Skeletal muscle tissue (tissue), 4 donors: ENCODE data around the gene PPARA. TPM values are rescaled to one million over a fixed set of nuclear protein-coding genes. Genes with fewer than 3 reads are reported as not detected.

Experiments
- H3K27ac ChIP-seq: one replicate; pipeline ENCODE4 v1.7.0; 2013; ENCODE audit warnings: mild to moderate bottlenecking, low read depth, low read length, inconsistent platforms
- H3K27me3 ChIP-seq, 3 donors: one replicate each; pipeline ENCODE4 v1.7.0; 2013; ENCODE audit warnings: low read length in 3 of 3; ENCODE audit not compliant: control insufficient read depth in 3 of 3, insufficient read depth in 3 of 3
- H3K36me3 ChIP-seq, 3 donors: one replicate each; pipeline ENCODE4 v1.7.0; 2013; ENCODE audit warnings: low read length in 3 of 3; ENCODE audit not compliant: control insufficient read depth in 3 of 3, insufficient read depth in 3 of 3
- H3K4me1 ChIP-seq, 3 donors: one replicate each; pipeline ENCODE4 v1.7.0; 2013; ENCODE audit warnings: low read length in 3 of 3, mild to moderate bottlenecking in 3 of 3; ENCODE audit not compliant: control insufficient read depth in 3 of 3, insufficient read depth in 3 of 3
- H3K4me3 ChIP-seq, 3 donors: one replicate each; pipeline ENCODE4 v1.7.0; 2013; ENCODE audit warnings: low read length in 3 of 3
- H3K9ac ChIP-seq, 3 donors: one replicate each; pipeline ENCODE4 v1.7.0; 2013; ENCODE audit warnings: low read length in 3 of 3, mild to moderate bottlenecking in 3 of 3, moderate library complexity in 2 of 3, low read depth in 1 of 3
- H3K9me3 ChIP-seq, 3 donors: one replicate each; pipeline ENCODE4 v1.7.0; 2013; ENCODE audit warnings: low read length in 3 of 3; ENCODE audit not compliant: control insufficient read depth in 3 of 3
- total RNA-seq: library from RNA; depleted of rRNA; stranded (reverse); fragments of >200 nt; gene quantifications from one replicate; pipeline ENCODE4 v1.2.3, GENCODE V29; 2014
- donor health status: Osteomylitis.

Gene PPARA
- total RNA-seq, 1 donor from 2014 or later = 18.8 TPM

DNA sequence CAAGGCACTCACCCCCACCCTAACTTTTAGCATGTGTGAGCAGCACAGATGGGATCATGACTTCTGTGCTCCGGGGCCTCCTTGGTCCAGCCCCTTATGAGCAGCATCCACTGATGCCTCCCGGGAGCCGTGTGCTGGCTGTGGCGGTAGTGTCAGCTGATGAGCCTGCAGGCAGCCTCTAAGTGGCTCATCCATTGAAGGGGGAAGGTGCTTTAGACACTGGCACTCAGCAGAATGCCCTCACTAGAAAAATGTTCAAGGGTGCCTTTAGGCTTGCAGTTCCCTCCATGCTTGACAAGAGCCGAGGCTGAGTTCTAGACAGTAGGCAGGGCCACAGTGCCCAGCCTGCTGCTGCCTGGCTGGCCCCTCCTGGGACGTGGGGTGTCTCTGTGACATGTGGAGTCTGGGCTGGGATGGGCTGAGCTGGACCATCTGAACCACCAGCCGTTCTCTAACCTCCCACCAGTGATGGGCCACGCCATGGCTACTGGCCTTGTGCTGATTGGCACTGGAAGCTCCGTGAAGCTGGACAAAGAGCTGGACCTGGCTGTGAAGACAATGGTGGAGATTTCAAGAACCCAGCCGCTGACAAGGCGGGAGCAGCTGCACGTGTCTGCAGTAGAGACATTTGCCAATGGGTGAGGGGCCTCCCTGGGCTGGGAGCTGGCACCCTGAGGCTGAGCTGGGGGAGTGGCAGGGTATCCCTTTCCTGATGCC is 123.3 kb downstream of the PPARA start:
- H3K27me3 ChIP-seq = no peaks in the 10 kb centered on the region
- no peak overlapping the region for H3K27ac ChIP-seq
- peaks cover 4 to 14% (median 13%) of the 10 kb centered on the region in 3 donors for H3K4me1 ChIP-seq
- no peaks in the 10 kb centered on the region for H3K9me3 ChIP-seq
- no peak overlapping the region for H3K4me3 ChIP-seq
- peak overlapping the region in 1 of 3 donors; percentile 25 for H3K9ac ChIP-seq
- peaks cover 56 to 59% (median 56%) of the 10 kb centered on the region in 3 donors for H3K36me3 ChIP-seq

DNA sequence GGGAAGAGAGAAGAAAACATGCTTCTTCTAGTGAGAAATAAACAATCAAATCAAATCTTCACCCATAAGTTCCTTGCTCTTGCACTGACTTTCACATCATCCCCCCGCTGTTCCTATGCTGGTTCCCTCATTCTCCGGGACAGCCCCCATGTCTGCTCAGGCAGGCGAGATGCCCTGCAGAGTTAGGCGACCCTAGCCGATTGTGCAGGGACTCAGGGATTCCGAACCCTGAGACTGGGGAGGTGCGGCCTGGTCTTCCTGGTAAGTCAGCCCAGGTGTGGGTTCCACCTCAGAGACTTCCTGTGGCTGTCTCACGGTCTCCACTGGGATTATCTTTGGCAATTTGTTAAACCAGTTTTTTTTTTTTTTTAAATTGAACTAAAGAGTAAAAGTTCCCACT is 124.1 kb downstream of the PPARA start:
- Histone ChIP-seq H3K27ac (no peak overlapping the region), H3K4me3 (no peak overlapping the region), H3K9me3 (no peaks in the 10 kb centered on the region), H3K4me1 (peaks cover 7 to 15% (median 13%) of the 10 kb centered on the region in 3 donors), H3K27me3 (no peaks in the 10 kb centered on the region), H3K36me3 (peaks cover 61 to 67% (median 63%) of the 10 kb centered on the region in 3 donors), H3K9ac (no peak overlapping the region)

DNA sequence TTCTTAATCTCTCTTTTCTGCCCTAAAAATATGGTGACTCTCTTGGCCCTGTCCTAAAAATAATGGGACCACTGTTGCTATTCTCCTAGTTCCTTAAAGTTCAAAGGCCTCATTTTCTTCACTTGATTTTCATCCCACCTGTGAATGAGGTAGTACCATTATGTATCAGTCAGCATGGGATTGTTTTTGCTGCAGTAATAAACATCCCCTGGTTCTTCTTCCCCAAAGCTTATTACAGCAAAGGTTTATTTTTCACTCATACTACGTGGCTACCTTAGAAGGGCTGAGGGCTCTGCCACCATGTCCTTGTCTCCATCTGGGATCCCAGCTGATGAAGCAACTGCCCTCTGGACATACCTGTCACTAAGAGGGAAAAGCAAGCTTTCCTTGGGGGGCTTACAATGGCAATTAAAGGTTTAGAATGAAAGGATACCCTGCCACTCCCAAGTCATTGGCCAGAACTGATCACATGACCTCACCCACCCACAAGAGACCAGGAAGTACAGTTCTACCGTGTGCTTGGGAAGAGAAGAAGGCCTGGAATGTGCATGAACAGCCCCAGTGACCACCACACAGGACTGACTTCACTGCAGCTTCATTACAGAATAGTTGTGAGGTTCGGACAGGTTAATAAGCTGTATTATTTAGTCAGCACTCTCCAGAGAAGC is 125.3 kb downstream of the PPARA start:
- peaks cover 66 to 74% (median 72%) of the 10 kb centered on the region in 3 donors for H3K36me3 ChIP-seq
- no peak overlapping the region for H3K9ac ChIP-seq
- H3K4me3 ChIP-seq = no peak overlapping the region
- H3K27me3 ChIP-seq = no peaks in the 10 kb centered on the region
- H3K27ac ChIP-seq = no peak overlapping the region
- H3K4me1 ChIP-seq = peaks cover 15 to 23% (median 22%) of the 10 kb centered on the region in 3 donors
- no peaks in the 10 kb centered on the region for H3K9me3 ChIP-seq

DNA sequence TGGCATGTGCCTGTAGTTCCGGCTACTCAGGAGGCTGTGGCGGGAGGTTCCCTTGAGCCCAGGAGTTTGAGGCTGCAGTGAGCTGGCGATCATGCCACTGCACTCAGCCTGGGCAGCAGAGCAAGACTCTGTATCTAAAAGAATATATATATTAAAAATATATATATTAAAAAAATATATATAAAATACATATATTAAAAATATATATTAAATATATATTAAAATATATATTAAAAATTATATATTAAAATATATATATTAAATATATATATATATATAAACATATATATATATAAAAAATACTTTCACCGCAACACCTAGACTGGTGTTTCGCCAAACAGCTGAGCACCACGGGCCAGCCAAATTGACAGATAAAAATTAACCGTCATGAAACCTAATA is 126.2 kb downstream of the PPARA start:
- peaks cover 16 to 32% (median 24%) of the 10 kb centered on the region in 3 donors for H3K4me1 ChIP-seq
- H3K27me3 ChIP-seq = no peaks in the 10 kb centered on the region
- peaks cover 70 to 82% (median 75%) of the 10 kb centered on the region in 3 donors for H3K36me3 ChIP-seq
- no peaks in the 10 kb centered on the region for H3K9me3 ChIP-seq
- H3K9ac ChIP-seq = no peak overlapping the region
- H3K4me3 ChIP-seq = no peak overlapping the region
- H3K27ac ChIP-seq = no peak overlapping the region

DNA sequence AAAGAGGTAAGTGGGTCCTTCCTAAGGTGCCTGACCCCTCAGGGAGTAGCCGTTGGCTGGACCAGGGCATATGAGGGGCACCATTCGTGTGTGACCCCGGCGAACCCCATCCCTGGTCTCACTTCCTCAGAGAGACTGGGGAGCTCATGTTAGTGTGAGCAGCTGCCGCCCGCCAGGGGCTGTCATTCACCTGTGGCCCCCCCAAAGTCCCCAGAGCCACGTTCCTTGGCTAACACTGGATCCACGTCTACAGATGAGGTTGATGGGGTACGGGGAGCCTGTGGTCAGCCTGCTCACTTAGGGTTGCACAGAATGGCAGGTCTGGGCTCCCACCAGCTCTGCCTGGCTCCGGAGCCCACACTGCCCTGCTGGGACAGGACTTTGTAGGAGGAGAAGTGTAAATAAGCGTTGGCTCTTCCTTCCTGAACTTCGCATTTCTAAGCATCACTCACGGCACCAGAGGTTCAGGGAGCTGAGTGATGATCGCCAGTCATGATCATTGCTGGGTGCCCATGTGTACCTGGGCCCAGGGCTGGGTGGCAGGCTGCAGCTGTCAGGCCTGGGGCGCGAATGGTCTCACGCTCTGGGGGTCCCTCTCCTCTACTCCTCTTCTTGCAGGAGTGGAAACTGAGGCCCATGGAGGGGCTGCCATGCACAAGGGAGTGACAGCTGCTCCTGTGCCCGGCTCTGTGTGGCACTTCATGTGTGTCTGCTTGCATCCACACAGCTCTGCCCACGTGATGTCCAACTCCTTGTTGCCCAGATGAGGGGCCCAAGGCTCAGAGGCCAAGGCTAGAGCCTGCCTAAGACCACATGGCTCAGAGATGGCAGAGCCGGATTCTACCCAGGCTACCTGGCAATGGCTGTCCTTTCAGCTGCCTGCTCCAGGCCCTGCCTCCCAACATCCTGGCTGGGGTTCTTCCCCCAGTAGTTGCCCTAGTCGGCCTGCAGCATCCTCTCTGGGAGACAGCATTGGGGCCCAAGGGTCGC is 128.6 kb downstream of the PPARA start:
- H3K4me1 ChIP-seq = peaks cover 16 to 32% (median 24%) of the 10 kb centered on the region in 3 donors

DNA sequence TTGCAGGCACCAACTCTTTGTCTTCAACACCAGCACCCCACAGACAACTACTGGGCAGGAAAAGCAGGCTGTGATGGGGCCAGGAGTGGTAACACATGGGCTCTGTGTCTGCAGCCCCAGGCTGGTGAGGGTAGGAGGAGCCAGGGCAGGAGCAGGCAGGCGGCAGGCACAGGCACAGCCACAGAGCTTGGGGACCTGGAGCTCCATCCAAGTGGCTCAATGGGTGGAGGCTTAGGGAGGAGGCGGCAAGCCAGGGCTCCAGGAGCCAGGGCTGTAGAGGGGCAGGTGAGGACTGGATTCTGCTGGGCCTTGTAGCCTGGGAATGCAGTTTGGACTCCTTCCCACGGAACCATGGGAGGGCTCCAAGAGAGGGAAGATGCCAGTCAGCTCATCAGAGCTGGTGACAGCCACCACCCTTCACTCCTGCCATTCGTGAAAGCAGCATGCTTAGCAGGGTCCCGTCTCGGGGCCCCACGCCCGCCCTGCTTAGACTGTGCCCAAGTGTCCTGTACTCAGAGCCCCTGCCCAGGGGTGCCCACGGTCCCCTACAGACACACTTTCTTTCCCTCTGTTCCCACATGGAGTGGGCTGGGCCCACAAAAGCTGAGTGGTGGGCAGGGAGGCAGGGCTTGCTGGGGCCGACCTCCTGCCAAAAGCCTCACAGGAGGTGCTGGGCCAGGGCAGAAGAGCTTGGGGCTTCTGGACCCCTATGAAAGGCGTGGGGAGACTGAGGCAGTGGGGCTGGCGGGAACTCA is 129.9 kb downstream of the PPARA start:
- H3K36me3 ChIP-seq = peaks cover 71 to 83% (median 75%) of the 10 kb centered on the region in 3 donors
- no peaks in the 10 kb centered on the region for H3K9me3 ChIP-seq
- no peaks in the 10 kb centered on the region for H3K27me3 ChIP-seq
- peak overlapping the region; percentile 89 for H3K27ac ChIP-seq
- peak overlapping the region in 2 of 3 donors; percentile 51 to 81 for H3K9ac ChIP-seq
- peaks cover 16 to 32% (median 24%) of the 10 kb centered on the region in 3 donors for H3K4me1 ChIP-seq
- peak overlapping the region in 2 of 3 donors; percentile 4 to 22 for H3K4me3 ChIP-seq

More for the DNA sequence above, 128.6 kb downstream of the PPARA start:
- H3K9me3 ChIP-seq = no peaks in the 10 kb centered on the region
- H3K36me3 ChIP-seq = peaks cover 68 to 81% (median 70%) of the 10 kb centered on the region in 3 donors
- H3K9ac ChIP-seq = peak overlapping the region in 1 of 3 donors; percentile 71
- no peaks in the 10 kb centered on the region for H3K27me3 ChIP-seq
- H3K27ac ChIP-seq = peak overlapping the region; percentile 89
- no peak overlapping the region for H3K4me3 ChIP-seq

DNA sequence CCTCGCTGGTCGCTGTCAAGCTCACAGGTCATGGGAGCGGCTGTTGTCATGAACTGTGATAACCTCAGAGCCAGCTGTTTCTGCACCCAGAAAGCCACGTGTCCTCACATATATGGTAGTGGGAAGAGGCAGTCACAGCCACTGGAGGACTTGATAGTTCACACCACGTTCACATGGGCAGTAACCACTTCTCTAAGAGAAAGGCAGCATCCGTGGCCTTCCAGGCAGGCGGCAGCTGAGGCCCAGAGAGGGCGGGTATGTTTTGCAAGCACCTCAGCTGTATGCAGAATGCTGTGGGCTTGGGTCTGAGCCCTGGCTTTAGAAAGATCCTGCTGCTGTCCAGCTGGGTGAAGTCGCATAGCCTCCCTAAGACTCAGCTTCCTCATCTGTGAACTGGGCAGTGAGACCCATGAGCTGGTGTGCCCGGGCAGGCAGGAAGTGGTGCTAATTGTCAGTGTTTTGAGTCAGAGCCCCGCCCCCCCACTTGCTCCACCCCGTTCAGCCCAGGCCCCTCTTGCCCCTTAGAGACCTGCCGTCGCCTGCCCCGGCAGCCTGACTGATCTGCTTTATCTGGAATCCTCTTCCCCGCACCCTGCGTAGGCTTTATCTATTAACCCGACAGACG is 130.8 kb downstream of the PPARA start:
- peaks cover 16 to 32% (median 21%) of the 10 kb centered on the region in 3 donors for H3K4me1 ChIP-seq
- no peaks in the 10 kb centered on the region for H3K9me3 ChIP-seq
- peak overlapping the region in 1 of 3 donors; percentile 81 for H3K9ac ChIP-seq
- H3K27me3 ChIP-seq = no peaks in the 10 kb centered on the region
- H3K27ac ChIP-seq = peak overlapping the region; percentile 89
- no peak overlapping the region for H3K4me3 ChIP-seq
- H3K36me3 ChIP-seq = peaks cover 65 to 80% (median 68%) of the 10 kb centered on the region in 3 donors

DNA sequence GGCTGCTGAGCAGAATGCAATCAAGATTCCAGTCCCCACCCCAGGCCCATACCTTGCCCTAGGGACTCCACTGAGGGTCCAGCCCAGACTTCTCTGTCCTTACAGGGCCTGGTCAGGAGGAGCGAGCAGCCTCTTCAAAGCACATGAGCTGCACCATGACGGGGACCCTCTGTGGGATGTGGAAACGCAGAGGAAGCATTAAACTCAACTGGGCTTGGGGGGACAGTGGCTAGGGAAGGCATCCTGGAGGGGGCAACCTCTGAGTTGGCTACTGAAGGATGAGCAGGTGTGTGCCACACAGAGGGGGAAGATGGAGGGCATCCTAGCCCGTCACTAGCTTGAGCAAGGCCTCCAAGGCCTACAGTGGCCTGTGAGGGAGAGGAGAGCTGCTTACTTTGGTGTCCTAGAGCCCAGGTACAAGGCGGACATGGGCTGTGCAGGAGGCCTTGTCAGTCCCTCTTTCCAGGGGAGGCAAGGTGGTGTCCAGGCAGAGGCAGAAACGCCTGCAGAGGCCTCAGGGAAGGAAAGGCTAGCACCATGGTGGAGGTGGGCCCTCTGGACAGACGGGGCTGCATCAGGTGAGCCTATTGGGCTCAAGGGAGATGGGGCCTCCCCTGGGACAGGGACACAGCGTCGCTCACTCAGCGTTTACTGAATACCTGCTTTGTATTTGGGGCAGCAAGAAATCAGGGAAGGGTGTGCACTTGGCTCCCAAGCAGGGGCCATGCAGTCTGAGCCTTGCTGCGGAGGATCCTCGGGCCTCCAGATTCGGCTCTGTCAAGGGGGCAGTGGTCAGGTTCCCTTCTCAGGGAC is 131.7 kb downstream of the PPARA start:
- H3K27me3 ChIP-seq = no peaks in the 10 kb centered on the region
- H3K9ac ChIP-seq = no peak overlapping the region
- no peak overlapping the region for H3K4me3 ChIP-seq
- H3K27ac ChIP-seq = no peak overlapping the region
- H3K36me3 ChIP-seq = peaks cover 66 to 83% (median 71%) of the 10 kb centered on the region in 3 donors
- H3K4me1 ChIP-seq = peaks cover 16 to 32% (median 21%) of the 10 kb centered on the region in 3 donors
- no peaks in the 10 kb centered on the region for H3K9me3 ChIP-seq
